Natural killer cell (primary cell): Measurements from ENCODE around the gene PSAP. TPM values are rescaled to one million over a fixed set of nuclear protein-coding genes. Genes with fewer than 3 reads are reported as not detected.
"Not testable (repeated sequence)": the region's sequence is repeated elsewhere in the genome, so short reads cannot be mapped to it uniquely, and the experiment has no call there.

Source experiments
- ATAC-seq, 3 donors: fragments of 150-1000 bp in 2 of 3; fragments of 200-7000 bp in 1 of 3; cut with Tn5 transposase; 1 replicate in 1 of 3; 2 replicates in 2 of 3; pipeline ENCODE4 v1.10.0; 2021; ENCODE audit warnings: mild to moderate bottlenecking in 2 of 3, moderate library complexity in 2 of 3
- DNase-seq, 2 donors: peaks; one replicate each; pipeline versions ENCODE4 v3.0.0 to v3.0.0-alpha.2; 2013 to 2021; ENCODE audit warnings: mixed read lengths in 1 of 2
- H3K27ac ChIP-seq: one replicate; pipeline ENCODE4 v1.5.1; 2013; ENCODE audit warnings: mild to moderate bottlenecking, low read length
- H3K27me3 ChIP-seq: one replicate; pipeline ENCODE4 v1.6.1; 2013; ENCODE audit warnings: low read length; ENCODE audit not compliant: control insufficient read depth, insufficient read depth
- H3K36me3 ChIP-seq: one replicate; pipeline ENCODE4 v1.6.1; 2013; ENCODE audit warnings: low read length; ENCODE audit not compliant: control insufficient read depth, insufficient read depth
- H3K4me1 ChIP-seq: one replicate; pipeline ENCODE4 v1.6.1; 2013; ENCODE audit warnings: low read length; ENCODE audit not compliant: control insufficient read depth, insufficient read depth
- H3K4me3 ChIP-seq: one replicate; pipeline ENCODE4 v1.5.1; 2013; ENCODE audit warnings: low read length
- H3K9me3 ChIP-seq: one replicate; pipeline ENCODE4 v1.6.1; 2013; ENCODE audit warnings: low read length; ENCODE audit not compliant: control insufficient read depth, insufficient read depth
- H3K27ac Mint-ChIP-seq, 2 donors: one replicate each; pipeline ENCODE4 v1.8.0; 2022; ENCODE audit warnings: mild to moderate bottlenecking in 2 of 2, mixed read lengths in 2 of 2, moderate library complexity in 1 of 2
- H3K27me3 Mint-ChIP-seq, 2 donors: one replicate each; pipeline ENCODE4 v1.8.0; 2022; ENCODE audit warnings: low read depth in 2 of 2, mixed read lengths in 2 of 2
- H3K36me3 Mint-ChIP-seq: one replicate; pipeline ENCODE4 v1.8.0; 2022; ENCODE audit warnings: mixed read lengths
- H3K4me1 Mint-ChIP-seq, 2 donors: one replicate each; pipeline ENCODE4 v1.8.0; 2022; ENCODE audit warnings: mixed read lengths in 2 of 2
- H3K4me3 Mint-ChIP-seq: one replicate; pipeline ENCODE4 v1.8.0; 2022; ENCODE audit warnings: mild to moderate bottlenecking, moderate library complexity, mixed read lengths
- H3K9me3 Mint-ChIP-seq, 2 donors: one replicate each; pipeline ENCODE4 v1.8.0; 2022; ENCODE audit warnings: mixed read lengths in 2 of 2
- WGBS: methylation state at CpG from one replicate; pipeline ENCODE4 v1.1.7; 2013; ENCODE audit warnings: missing lambda C conversion rate; ENCODE audit not compliant: insufficient coverage; 5-methylcytosine and 5-hydroxymethylcytosine counted together
- intact Hi-C: fragments of 100-400 bp; cut with micrococcal nuclease; formaldehyde crosslinking; loops from one replicate; pipeline ENCODE4 v1.14.2; 2022
- total RNA-seq, 4 donors: library from RNA; stranded (reverse); fragments of 120-200 nt in 1 of 4; gene quantifications; one replicate each; pipeline versions ENCODE4 v1.2.3 to v1.2.4, GENCODE V29; 2013 to 2022
- TF ChIP-seq, protein P1 (sequence below): fragments of 200-600 bp; IDR thresholded peaks from one replicate; pipeline ENCODE4 v1.8.0; 2022; ENCODE audit warnings: antibody characterized with exemption

Gene PSAP
- total RNA-seq, 3 donors from 2014 or later (not counting 1 experiment from before 2014, with no cell fraction given) = 324 to 488 (median 428) TPM

DNA sequence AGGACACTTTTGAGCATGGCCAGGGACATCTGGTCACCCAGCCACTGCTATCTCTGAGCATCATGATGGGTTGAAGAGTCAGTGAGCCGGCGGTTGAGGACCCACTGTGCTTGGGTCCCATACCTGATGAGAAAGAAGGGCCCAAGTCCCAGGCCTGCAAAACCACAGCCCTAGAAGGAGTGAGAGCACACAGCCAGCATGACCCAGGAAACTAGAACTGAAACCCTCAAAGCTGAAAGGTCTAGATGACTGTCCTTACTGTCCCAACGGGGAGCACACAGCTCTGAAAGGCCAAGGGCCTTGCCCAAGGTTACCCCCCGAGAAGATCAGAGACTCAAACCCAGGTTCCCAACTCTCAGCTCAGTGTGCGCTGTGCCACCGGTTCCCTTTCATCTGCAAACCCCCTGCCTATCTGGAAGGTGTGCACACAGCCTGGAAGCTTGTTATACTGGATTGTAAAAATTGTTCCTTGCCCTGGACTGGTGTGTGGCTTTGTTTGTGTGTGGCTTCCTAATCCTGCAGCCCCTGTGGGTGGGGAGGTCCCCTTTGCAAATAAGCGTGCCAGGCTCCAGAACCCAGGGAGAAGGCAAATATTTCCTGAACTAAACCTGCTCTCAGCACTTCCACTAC, 22.6 kb upstream of the PSAP start:
- H3K9me3 ChIP-seq = no peaks in the 10 kb centered on the region
- TF ChIP-seq, protein P1, sequence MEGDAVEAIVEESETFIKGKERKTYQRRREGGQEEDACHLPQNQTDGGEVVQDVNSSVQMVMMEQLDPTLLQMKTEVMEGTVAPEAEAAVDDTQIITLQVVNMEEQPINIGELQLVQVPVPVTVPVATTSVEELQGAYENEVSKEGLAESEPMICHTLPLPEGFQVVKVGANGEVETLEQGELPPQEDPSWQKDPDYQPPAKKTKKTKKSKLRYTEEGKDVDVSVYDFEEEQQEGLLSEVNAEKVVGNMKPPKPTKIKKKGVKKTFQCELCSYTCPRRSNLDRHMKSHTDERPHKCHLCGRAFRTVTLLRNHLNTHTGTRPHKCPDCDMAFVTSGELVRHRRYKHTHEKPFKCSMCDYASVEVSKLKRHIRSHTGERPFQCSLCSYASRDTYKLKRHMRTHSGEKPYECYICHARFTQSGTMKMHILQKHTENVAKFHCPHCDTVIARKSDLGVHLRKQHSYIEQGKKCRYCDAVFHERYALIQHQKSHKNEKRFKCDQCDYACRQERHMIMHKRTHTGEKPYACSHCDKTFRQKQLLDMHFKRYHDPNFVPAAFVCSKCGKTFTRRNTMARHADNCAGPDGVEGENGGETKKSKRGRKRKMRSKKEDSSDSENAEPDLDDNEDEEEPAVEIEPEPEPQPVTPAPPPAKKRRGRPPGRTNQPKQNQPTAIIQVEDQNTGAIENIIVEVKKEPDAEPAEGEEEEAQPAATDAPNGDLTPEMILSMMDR = no peak
- ATAC-seq = no peak
- H3K4me1 Mint-ChIP-seq = peaks cover 0 to 8% of the 10 kb centered on the region in 2 donors
- intact Hi-C loops = no loop called here
- H3K9me3 Mint-ChIP-seq = no peaks in the 10 kb centered on the region
- no peak overlapping the region for H3K4me3 ChIP-seq
- no peak for DNase-seq
- no peak overlapping the region for H3K27ac Mint-ChIP-seq
- H3K27me3 Mint-ChIP-seq = no peaks in the 10 kb centered on the region
- H3K4me1 ChIP-seq = peaks cover 24% of the 10 kb centered on the region
- H3K27me3 ChIP-seq = no peaks in the 10 kb centered on the region
- no peak overlapping the region for H3K4me3 Mint-ChIP-seq
- H3K27ac ChIP-seq = peak overlapping the region; percentile 4
- no peaks in the 10 kb centered on the region for H3K36me3 Mint-ChIP-seq
- 70% methylated on average over 7 of the region's 7 CpGs for WGBS
- H3K36me3 ChIP-seq = no peaks in the 10 kb centered on the region

DNA sequence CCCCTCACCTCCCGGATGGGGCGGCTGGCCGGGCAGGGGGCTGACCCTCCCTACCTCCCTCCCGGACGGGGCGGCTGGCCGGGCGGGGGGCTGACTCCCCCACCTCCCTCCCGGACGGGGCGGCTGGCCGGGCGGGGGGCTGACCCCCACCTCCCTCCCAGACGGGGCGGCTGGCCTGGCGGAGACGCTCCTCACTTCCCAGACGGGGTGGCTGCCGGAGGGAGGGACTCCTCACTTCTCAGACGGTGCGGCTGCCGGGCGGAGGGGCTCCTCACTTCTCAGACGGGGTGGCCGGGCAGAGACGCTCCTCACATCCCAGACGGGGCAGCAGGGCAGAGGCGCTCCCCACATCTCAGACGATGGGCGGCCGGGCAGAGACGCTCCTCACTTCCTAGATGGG, 18.6 kb upstream of the PSAP start:
- intact Hi-C loops, H3K9me3 ChIP-seq, H3K4me3 Mint-ChIP-seq, H3K36me3 ChIP-seq, H3K4me3 ChIP-seq, H3K4me1 Mint-ChIP-seq, H3K9me3 Mint-ChIP-seq, ATAC-seq, H3K27me3 ChIP-seq, DNase-seq, H3K27ac Mint-ChIP-seq, H3K36me3 Mint-ChIP-seq, H3K27ac ChIP-seq, H3K27me3 Mint-ChIP-seq: not testable (repeated sequence)
- WGBS = 91% methylated on average over 32 of the region's 32 CpGs
- peaks cover 21% of the 10 kb centered on the region for H3K4me1 ChIP-seq

GRCh38 chr10:71868192-71868697, 17.2 kb upstream of the PSAP start:
- intact Hi-C loops = no loop called here
- Histone ChIP-seq H3K27ac (no peak overlapping the region), H3K4me1 (peaks cover 7% of the 10 kb centered on the region), H3K9me3 (no peaks in the 10 kb centered on the region), H3K36me3 (no peaks in the 10 kb centered on the region), H3K27me3 (no peaks in the 10 kb centered on the region), H3K4me3 (no peak overlapping the region)
- DNase-seq = no peak
- TF ChIP-seq, protein P1 = no peak
- Mint-ChIP-seq H3K9me3 (no peaks in the 10 kb centered on the region), H3K4me1 (no peaks in the 10 kb centered on the region), H3K27me3 (no peaks in the 10 kb centered on the region), H3K4me3 (no peak overlapping the region), H3K27ac (no peak overlapping the region), H3K36me3 (no peaks in the 10 kb centered on the region)
- ATAC-seq = peak in 2 of 3 donors; percentile 14 to 41
- WGBS = 49% methylated on average over 5 of the region's 5 CpGs

GRCh38 chr10:71865561-71866041, 14.6 kb upstream of the PSAP start:
- ATAC-seq = no peak
- H3K27ac ChIP-seq = no peak overlapping the region
- no peaks in the 10 kb centered on the region for H3K36me3 ChIP-seq
- no peaks in the 10 kb centered on the region for H3K9me3 ChIP-seq
- TF ChIP-seq, protein P1 = no peak
- no peaks in the 10 kb centered on the region for H3K36me3 Mint-ChIP-seq
- no peaks in the 10 kb centered on the region for H3K9me3 Mint-ChIP-seq
- intact Hi-C loops = no loop called here
- H3K27ac Mint-ChIP-seq = no peak overlapping the region
- no peak overlapping the region for H3K4me3 Mint-ChIP-seq
- no peak overlapping the region for H3K4me3 ChIP-seq
- no peaks in the 10 kb centered on the region for H3K27me3 Mint-ChIP-seq
- peaks cover 10% of the 10 kb centered on the region for H3K4me1 ChIP-seq
- no peaks in the 10 kb centered on the region for H3K27me3 ChIP-seq
- H3K4me1 Mint-ChIP-seq = no peaks in the 10 kb centered on the region
- DNase-seq = no peak
- WGBS = 74% methylated on average over 7 of the region's 7 CpGs
